Stimulated activated CD4-positive, alpha-beta T cell treated with anti-CD3 and anti-CD28 coated beads, Interleukin-4, amount 100 ng/mL, for 48 hours (primary cell): ENCODE measurements around the gene DLEC1.
"Not testable (repeated sequence)": the region's sequence is repeated elsewhere in the genome, so short reads cannot be mapped to it uniquely, and the experiment has no call there.

Experiments
- DNase-seq, 2 donors: peaks; one replicate each; pipeline ENCODE4 v3.0.0-alpha.2; 2020; ENCODE audit warnings: low read depth in 2 of 2

Gene DLEC1

DNA sequence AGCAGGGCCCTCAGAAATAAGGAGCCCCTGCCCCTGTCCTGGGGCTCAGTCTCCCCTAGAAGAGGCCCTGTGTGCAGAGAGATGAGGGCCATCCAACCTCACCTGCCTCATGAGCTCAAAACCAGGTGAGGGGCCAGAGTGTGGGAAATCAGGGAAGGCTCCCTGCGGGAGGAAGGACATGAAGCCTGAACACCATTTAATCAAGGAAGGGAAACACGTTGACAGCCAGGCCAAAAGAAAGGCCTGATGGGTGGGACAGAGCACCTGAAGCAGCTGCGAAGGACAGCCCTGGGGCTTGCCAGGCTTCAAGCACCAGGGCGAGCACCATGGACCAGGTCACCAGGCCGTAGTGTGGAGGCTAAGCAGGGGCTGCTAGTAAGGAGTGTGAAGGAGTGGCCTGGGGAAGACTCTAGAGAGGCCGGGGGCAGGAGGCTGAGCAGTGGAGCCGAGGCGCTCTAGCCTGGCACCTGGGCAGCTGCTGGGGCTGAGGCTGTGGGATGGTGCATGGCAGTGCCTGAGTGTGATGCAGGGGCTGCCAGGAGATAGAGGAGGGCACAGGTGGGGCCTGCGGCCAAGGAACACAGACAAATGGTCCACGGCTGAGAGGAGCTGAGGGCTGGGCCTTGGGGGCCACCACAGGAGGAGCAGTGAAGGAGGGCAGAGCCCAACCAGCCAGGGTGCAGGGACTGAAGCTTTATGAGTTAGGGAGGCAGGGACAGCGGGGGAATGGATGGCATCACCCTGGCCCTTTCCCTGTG lies 81.9 kb downstream of the DLEC1 start:
- no peak for DNase-seq

DNA sequence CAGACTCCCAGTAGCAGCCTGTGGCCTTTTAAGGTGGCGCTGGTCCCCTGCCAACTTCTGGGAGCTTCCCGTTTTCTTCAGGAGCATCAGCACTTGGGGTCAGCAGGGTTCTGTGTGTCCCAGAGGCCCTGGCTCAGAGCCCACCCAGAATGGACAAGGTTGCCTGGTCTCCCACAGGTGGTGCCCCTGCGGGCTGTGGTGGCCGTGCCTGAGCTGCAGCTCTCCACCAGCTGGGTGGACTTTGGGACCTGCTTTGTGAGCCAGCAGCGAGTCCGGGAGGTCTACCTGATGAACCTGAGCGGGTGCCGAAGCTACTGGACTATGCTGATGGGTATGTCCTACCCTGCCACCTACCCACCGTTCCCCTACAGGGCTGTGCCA lies 82.4 kb downstream of the DLEC1 start:
- DNase-seq: no peak

DNA sequence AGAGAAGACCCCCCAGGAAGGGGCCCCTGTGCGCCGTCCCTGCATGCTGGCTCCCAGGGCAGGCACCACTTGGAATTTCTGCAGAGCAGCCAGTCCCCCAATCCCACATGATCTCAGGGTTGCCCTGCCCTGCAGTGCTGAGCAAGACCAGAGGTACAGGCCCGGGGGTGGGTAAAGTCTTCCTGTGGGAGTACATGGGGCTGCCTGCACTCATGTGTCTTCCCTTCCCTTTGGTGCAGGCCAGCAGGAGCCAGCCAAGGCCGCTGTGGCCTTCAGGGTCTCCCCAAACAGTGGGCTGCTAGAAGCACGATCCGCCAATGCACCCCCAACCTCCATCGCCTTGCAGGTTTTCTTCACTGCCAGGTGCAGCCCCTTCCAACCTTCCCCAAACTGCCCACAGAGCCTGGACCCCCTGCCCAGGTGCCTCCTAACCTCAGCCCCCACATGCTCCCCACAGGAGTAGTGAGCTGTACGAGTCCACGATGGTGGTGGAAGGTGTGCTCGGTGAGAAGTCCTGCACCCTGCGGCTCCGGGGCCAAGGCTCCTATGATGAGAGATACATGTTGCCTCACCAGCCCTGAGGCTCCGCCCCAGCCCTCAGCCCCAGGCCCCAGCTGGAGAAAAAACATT lies 82.9 kb downstream of the DLEC1 start:
- no peak for DNase-seq

DNA sequence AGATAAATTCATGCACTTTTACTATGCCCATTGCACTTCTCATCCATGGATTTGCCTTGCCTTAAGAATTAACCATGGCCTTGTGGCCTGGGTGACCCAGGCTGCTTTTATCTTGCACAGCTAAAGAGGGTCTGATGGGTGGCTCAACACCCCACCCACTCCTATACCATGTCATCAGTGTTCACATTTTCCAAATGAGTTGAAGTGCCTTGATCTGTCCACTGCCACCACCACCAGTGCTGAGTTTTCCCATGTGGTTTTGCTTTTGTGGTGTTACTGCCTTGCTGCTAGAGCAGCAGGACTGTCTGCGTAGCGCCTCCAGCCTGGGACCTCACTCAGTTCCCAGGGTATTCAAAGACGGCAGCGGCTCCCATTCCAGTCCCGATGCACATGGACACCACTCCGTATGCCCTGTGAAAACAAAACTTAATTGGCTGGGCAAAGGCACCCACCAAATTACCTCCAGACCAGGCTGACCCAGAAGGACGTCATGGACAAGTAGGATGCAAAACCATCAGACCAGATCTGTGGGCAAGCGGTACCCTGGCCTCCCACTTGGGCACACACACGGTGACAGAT lies 83.8 kb downstream of the DLEC1 start:
- no peak for DNase-seq

DNA sequence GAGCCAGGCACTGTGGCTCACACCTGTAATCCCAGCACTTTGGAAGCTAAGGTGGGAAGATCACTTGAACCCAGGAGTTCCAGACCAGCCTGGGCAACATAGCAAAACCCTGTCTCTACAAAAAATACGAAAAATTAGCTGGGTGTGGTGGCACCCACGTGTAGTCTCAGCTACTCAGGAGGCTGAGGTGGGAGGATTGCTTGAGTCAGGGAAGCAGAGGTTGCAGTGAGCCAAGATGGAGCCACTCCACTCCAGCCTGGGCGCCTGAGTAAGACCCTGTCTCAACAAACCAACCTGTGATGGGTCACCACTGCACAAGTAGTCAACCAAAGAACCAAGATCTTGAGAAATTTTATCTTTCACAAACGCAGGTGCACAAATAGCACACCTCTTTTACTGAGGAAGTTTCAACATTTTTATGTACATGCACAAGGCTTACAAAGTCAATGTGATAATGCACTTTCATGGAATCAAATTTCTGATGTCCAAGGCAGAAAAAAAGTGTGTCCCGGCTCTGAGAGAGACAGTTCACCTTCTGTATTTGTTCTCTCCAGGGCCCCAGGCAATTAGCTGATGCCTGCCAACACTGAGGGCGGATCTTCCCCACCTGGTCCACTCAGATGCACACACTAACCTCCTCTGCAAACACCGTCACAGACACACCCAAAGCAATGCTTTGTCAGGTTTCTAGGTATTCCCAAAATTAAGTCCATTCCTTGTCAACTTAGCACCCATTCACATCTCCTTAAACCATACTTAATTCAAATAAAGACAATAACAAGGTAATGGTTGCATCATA lies 85.5 kb downstream of the DLEC1 start:
- DNase-seq: no peak

DNA sequence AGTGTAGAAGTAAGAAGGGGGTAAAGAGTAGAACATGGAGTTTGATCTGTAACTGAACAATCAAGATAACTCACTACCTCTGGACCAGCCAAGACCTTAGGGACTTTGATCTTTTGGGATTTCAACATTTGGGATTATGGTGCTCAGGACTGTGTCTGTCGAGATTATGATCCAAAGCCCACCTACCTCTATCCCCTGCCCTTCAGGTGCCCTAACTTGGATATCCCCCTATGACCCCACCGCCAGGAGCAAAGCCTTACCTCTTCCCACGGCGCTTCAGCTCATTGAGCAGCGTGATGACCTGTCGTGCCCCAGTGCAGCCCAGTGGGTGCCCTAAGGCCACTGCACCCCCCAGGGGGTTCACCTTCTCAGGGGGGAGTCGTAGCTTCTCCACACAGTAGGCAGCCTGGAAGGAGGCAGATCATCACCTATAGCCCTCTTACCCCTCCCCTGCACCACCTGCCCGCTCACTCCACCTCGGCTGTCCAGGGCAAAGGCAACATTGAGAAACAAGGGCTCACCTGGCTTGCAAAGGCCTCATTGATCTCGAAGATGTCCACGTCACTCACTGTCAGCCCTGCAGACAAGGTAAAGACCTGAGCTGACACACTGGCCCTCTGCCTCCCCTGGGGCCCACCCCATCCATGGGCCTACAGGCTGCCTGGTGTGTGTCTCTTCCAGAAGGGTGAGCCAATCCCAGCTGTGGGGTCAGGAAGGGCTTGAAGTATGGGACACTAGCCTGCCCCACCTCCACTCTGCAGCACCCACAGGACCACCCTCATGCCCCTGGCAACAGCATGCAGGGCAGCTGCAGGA lies 86.5 kb downstream of the DLEC1 start:
- DNase-seq: no peak

DNA sequence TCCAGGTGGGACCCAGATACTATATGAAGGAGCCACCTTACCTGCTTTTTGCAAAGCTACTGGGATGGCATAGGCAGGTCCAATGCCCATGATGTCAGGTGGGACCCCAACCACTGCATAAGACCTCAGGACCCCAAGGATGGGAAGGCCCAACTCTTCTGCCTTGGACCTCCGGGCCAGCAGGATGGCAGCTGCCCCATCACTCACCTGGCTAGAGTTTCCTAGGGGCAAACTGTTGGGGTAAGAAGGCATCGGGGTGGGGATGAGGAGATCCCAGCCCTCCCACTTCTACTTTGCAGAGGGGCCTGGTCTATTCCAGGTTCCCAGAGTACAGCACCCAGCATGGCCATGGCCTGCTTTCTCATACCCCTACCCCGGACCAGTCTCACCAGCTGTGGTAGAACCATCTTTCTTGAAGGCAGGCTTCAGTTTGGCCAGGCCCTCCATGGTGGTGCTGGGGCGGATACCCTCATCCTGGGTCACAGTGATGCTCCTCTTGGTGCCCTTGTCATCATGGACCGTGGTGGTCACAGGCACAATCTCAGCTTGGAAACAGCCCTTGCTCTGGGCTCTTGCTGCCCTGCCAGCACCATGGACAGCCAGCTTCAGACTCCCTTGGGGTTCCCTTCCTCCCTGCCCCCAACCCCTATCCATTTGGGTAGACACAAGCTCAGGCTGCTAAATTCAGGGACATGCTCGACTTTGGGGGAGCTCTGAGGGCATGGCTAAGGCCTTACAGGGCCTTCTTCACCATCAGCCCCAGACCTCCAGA lies 87.3 kb downstream of the DLEC1 start:
- DNase-seq: no peak

DNA sequence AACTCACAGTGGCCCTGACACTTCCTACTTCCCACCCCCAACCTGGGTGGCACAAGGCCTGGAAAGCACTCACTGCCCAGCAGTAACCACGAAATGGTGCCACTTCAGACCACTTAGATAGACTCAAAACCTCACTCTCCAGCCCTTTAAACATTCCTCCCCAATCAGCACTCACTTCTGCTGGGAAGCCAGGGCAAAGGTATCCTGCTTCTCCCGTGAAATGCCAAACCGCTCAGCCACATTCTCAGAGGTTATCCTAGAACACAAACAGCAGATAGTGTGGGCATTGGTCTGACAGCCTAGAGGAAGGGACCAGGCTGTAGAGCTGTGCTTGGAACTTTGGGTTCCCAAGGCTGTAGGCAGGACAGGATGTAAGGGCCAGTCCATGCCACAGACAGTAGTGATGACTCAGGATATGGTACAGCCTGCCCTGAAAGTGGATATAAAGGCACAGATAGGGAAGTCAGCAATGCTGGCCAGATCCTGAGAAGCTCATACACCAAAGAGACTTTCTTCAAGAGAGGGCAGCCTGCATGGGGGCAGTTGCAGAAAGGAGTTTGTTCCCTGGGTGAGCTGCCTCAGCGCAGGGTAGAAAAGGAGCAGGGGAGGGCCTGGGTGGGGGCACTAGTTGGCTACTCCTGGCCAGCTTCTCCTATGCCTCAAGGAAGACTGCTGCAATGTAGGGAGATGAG lies 88.7 kb downstream of the DLEC1 start:
- no peak for DNase-seq

DNA sequence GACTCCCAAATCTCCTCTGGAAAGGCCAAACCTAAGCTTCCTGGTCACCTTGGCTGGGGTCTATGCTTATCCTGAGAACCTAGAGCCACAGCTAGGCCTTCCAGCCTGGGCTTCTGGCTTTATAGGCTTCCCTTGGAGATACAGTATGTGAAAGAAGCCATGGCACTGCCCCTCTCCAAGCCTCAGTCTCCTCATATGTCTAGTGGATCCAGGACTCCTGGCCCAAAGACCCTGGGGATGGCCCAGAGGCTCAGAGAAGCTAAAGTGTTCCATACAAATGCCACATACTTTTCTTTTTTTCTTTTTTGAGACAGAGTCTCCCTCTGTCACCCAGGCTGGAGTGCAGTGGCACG lies 89.3 kb downstream of the DLEC1 start:
- no peak for DNase-seq

DNA sequence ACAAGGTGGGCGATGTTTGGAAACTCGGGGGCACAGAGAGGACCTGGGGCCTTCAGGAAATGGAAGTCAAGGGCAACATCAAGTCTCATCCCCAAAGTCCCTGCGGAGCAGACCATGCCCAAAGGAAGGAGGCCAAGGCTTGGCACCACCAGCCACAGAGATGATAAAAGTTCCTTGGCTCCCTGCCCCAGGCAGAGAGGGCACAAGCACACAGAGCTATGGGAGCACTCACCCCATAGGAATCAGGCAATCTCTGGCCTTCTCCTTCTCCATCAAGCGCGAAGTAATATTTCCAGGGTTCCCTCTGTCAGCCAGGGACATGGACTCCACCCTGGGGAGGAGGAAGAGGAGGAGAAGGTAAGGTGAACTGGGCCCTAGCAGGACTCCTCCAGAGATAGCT lies 90.0 kb downstream of the DLEC1 start:
- no peak for DNase-seq

DNA sequence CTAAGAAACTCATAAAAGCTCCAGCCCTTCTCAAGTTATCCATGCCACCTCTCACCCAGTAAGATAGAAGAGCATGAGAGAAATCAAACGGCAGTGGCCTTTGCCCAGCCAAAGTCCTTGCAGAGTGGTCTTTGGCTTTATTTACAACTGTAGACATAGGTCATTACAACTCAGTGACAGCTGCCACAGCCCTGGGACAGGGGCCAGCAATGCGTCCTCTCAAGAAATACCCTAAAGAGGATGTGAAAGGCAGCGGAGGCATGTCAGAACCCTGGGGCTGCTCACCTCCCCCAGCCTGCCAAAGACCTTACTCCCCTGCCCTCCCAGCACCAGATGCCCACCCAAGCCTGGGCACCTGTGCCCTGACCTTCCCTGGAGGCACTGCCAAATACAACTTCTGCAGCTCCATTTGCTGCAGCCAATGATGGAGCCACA lies 91.6 kb downstream of the DLEC1 start:
- no peak for DNase-seq

DNA sequence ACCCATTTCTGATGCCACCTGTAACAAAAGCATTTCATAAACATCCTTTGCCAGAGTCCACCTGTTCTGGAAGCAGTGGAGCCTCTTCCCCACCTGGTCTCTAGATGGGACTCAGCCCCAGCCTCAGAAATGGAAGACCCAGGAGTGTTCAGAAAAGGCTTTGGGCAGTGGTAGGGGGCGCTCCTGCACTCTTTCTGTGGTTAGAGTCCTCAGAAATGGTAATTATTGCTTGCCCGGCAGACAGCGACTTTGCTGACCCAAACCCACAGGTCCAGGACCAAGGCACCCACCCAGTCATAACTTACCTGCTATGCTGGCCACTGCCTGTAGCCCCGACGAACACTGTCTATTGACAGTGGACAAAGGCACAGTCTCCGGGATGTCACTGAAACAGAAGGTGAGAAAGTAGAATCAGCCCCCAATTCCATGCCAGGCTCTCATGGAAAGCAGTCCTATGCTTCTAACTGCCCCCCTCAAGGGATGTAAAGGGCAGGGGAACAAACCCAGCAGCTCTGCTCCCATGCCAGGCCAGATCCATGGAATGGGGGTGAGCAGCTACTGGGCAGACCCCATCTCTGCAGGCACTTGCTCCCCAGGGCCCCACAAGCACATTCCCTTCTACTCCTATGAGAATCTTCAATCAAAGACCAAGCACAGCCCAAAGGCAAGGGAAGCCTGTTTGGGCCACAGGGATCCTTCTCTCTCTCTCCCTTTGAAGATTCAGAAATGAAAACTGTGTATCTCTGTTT lies 92.8 kb downstream of the DLEC1 start:
- peak; percentile 23 for DNase-seq

DNA sequence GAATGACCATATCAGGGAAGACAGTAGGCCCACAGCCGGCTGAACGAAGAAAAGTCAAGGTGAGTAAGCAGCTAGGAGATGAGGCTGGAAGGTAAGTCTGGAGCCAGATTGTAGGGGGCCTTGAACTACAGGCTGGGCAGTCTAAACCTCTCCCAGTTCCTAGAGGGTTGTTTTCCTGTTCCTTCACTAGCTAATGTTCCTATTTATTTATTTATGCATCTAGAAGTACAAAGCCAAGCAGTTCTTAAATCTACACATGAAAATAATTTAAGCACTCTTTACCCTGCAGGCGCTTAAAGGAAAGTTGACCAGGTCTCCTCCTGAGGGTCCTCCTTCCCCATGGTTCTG lies 94.2 kb downstream of the DLEC1 start:
- DNase-seq: no peak

DNA sequence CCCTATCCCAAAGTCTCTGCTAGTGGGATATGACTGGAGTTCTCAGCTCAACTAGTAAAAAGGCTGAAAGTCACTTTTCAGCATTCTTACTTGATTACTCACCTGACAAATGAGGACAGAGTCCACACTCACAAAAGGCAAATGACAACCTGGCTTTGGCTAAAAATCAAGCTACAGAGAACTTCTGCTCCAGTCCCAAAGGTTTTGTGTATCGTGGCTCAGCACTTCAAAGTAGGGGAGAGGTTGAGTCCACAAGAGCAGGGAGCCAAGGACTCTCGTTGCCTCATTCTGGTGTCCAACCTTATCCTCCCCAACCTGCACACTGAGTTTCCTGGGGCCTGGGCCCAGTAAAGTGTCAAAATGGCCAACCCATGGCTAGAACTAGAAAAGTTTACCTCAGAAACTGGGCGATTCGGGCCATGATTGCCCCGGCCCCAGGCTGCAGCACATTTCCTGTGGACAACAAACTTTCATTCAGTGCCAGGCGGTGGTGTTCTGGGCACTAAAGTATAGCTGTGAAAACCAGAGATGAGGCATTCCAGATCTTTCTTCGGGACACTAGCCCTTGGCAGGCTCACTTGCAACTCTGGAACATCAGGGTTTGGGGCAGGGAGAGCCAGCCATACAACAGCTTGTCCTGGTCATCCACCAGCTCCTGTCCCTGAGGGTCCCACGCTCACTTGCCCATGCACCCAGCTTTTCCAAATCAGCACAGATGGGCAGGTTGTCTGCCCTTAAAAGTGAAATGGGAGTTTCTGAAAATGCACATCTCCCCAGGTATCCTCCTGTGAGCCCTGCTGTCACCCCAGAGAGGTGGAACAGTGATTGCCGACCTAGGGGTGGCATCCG lies 94.8 kb downstream of the DLEC1 start:
- DNase-seq: no peak

DNA sequence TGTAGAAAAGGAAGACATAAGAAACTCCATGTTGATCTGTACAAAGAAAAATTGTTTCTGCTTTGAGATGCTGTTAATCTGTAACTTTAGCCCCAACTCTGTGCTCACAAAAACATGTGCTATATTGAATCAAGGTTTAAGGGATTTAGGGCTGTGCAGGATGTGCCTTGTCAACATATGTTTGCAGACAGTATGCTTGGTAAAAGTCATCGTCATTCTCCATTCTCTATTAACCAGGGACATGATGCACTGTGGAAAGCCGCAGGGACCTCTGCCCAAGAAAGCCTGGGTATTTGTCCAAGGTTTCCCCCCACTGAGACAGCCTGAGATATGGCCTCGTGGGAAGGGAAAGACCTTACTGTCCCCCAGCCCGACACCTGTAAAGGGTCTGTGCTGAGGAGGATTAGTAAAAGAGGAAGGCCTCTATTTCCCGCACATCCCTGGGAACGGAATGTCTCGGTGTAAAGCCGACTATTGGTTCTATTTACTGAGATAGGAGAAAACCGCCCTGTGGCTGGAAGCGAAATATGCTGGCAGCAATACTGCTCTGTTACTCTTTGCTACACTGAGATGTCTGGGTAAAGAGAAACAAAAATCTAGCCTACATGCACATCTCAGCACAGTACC lies 95.6 kb downstream of the DLEC1 start:
- not testable (repeated sequence) for DNase-seq

DNA sequence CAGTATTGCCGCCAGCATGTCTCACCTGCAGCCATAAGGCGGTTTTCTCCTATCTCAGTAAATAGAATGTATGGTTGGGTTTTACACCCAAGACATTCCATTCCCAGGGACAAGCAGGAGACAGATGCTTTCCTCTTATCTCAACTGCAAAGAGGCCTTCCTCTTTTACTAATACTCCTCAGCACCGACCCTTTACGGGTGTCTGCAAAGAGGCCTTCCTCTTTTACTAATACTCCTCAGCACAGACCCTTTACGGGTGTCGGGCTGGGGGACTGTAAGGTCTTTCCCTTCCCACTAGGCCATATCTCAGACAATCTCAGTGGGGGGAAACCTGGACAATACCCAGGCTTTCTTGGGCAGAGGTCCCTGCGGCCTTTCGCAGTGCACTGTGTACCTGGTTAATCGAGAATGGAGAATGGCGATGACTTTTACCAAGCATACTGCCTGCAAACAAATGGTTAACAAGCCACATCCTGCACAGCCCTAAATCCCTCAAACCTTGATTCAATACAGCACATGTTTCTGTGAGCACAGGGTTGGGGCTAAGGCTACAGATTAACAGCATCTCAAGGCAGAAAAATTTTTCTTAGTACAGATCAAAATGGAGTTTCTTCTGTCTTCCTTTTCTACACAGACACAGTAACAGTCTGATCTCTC lies 96.7 kb downstream of the DLEC1 start:
- not testable (repeated sequence) for DNase-seq

DNA sequence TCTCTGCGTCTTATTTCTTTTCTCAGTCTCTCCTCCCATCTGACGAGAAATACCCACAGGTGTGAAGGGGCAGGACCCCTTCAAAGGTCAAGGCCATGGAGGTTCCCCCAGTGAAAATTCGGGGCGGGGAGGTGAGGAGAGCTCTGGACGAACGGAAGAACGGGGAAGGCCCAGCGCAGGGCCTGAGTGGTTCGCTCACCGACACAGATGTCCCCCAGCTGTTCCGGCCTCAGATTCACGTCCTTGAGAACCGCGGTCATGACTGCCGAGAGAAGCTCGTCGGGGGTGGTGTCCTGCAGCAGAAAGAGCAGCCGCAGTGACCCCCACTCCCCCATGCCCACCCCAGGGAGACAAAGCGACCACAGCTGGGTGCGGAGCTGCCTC lies 97.4 kb downstream of the DLEC1 start:
- DNase-seq: no peak
